Spleen (tissue), 11 donors: Measurements from ENCODE around the gene STAT6. TPM values are rescaled to one million over a fixed set of nuclear protein-coding genes. Genes with fewer than 3 reads are reported as not detected.

Experiments
- DNase-seq: peaks from one replicate; pipeline ENCODE4 v3.0.0-alpha.2; 2020
- H3K27ac ChIP-seq, 8 donors: fragments of 200-600 bp; sonication (generic) in 7 of 8; 1 replicate in 4 of 8; 2 replicates in 4 of 8; pipeline versions ENCODE4 v1.5.0 to v1.8.0; 2016 to 2021; ENCODE audit warnings: inconsistent platforms in 4 of 8, mild to moderate bottlenecking in 4 of 8, moderate library complexity in 1 of 8
- H3K27me3 ChIP-seq, 7 donors: fragments of 200-600 bp; sonication (generic) in 6 of 7; replicated peaks in 1 of 7; 1 replicate in 4 of 7; 2 replicates in 3 of 7; pipeline versions ENCODE4 v1.5.0 to v1.8.0; 2016 to 2021; ENCODE audit warnings: inconsistent platforms in 3 of 7, mild to moderate bottlenecking in 1 of 7
- H3K36me3 ChIP-seq, 6 donors: fragments of 200-600 bp; sonication (generic) in 5 of 6; 1 replicate in 4 of 6; 2 replicates in 2 of 6; pipeline versions ENCODE4 v1.5.0 to v1.8.0; 2016 to 2021; ENCODE audit warnings: inconsistent platforms in 2 of 6
- H3K4me1 ChIP-seq, 6 donors: fragments of 200-600 bp; sonication (generic) in 5 of 6; 1 replicate in 3 of 6; 2 replicates in 3 of 6; pipeline versions ENCODE4 v1.5.0 to v1.8.0; 2016 to 2021; ENCODE audit warnings: inconsistent platforms in 3 of 6
- H3K4me3 ChIP-seq, 8 donors: fragments of 200-600 bp; sonication (generic) in 7 of 8; 1 replicate in 4 of 8; 2 replicates in 4 of 8; pipeline versions ENCODE4 v1.5.0 to v1.8.0; 2016 to 2021; ENCODE audit warnings: inconsistent platforms in 4 of 8, mild to moderate bottlenecking in 4 of 8, moderate library complexity in 2 of 8
- H3K9me3 ChIP-seq, 8 donors: fragments of 200-600 bp; sonication (generic) in 7 of 8; 1 replicate in 4 of 8; 2 replicates in 4 of 8; pipeline versions ENCODE4 v1.5.0 to v1.8.0; 2016 to 2021; ENCODE audit warnings: inconsistent platforms in 4 of 8
- CTCF ChIP-seq, 11 experiments: fragments of 200-600 bp in 7 of 11; fragments of 450-650 bp in 4 of 11; sonication (generic) in 4 of 11; IDR thresholded peaks in 8 of 11; conservative IDR thresholded peaks in 3 of 11; 1 replicate in 7 of 11; 2 replicates in 4 of 11; pipeline versions ENCODE4 v1.4.0 to v1.8.0; 2016 to 2021; ENCODE audit warnings: antibody characterized with exemption in 11 of 11, inconsistent platforms in 4 of 11, mild to moderate bottlenecking in 1 of 11
- POLR2A ChIP-seq, 3 donors: fragments of 450-650 bp; IDR thresholded peaks; one replicate each; pipeline ENCODE4 v1.5.1; 2017; ENCODE audit warnings: antibody characterized with exemption in 3 of 3, mild to moderate bottlenecking in 1 of 3
- POLR2AphosphoS5 ChIP-seq, 3 donors: sonication (generic); formaldehyde crosslinking; IDR thresholded peaks; one replicate each; pipeline ENCODE4 v1.5.1; 2017; ENCODE audit warnings: antibody characterized with exemption in 3 of 3
- WGBS, 5 donors: extraction: QIAGEN DNeasy Blood & Tissue Kit in 3 of 5; methylation state at CpG; one replicate each; pipeline versions ENCODE4 v1.1.5 to v1.1.7; 2013 to 2018; 5-methylcytosine and 5-hydroxymethylcytosine counted together
- intact Hi-C: fragments of 100-400 bp; cut with DNase I; formaldehyde crosslinking; loops from one replicate; pipeline ENCODE4 v1.15.0; 2023; ENCODE audit warnings: low total_unique reads
- polyA plus RNA-seq, 3 donors: library from polyadenylated mRNA; stranded (reverse); fragments of 200-250 nt; gene quantifications; one replicate each; pipeline ENCODE4 v1.2.1, GENCODE V29; 2013
- total RNA-seq, 7 donors: library from RNA; depleted of rRNA in 3 of 7; stranded (reverse); fragments of >200 nt in 3 of 7; fragmentation: NEBNext Ultra II Directional in 4 of 7; extraction: Animal tissue kit (Norgen Biotek cat#: 25700) in 4 of 7; gene quantifications; one replicate each; pipeline versions ENCODE4 v1.1.0 to v1.2.1, GENCODE V29; 2016 to 2021
- donor health status: healthy with polysubstance abuse.
- donor health status: DM: no; HTN: no; CAD: no; lungs with moderate emphysema.
- donor health status: DM: no; HTN: no; CAD: no.
- donor health status: Bipolar disorder and iron deficiency.
- donor health status: healthy.
- donor health status: DM: no; HTN: no; CAD: no.
- donor health status: DM: yes; HTN: yes; CAD: no.

Gene STAT6
- total and polyA plus RNA-seq, 10 donors: 140 to 336 (median 276) TPM

- 0 to 1% (median 1%) methylated on average over 14 of the region's 14 CpGs for WGBS, 5 donors
- peak; percentile 90 for DNase-seq
These were observed 24.6 kb downstream of the STAT6 start for GRCh38 chr12:57086493-57087009.

GRCh38 chr12:57085999-57086492 is 25.1 kb downstream of the STAT6 start:
- intact Hi-C loops: no loop called here
- Histone ChIP-seq H3K36me3 (peaks cover 0 to 4% (median 2%) of the 10 kb centered on the region in 6 donors), H3K27ac (peak overlapping the region; percentile 94 to 99 (median 97)), H3K9me3 (no peaks in the 10 kb centered on the region), H3K4me3 (peak overlapping the region in 7 of 8 donors; percentile 59 to 96 (median 84)), H3K27me3 (no peaks in the 10 kb centered on the region), H3K4me1 (peaks cover 17 to 51% (median 37%) of the 10 kb centered on the region in 6 donors)
- 11 to 24% (median 11%) methylated on average over 12 of the region's 12 CpGs for WGBS, 5 donors
- DNase-seq: no peak
- TF ChIP-seq POLR2AphosphoS5 (IDR thresholded peaks at IDR 0.05): no peak
- TF ChIP-seq POLR2A (IDR thresholded peaks at IDR 0.05): no peak
- no peak for TF ChIP-seq CTCF (IDR thresholded peaks at IDR 0.05 in 8 of 11, conservative IDR thresholded peaks at IDR 0.05 in 3 of 11)

More at GRCh38 chr12:57086493-57087009, 24.6 kb downstream of the STAT6 start:
- TF ChIP-seq POLR2AphosphoS5 (IDR thresholded peaks at IDR 0.05) (no peak), POLR2A (IDR thresholded peaks at IDR 0.05) (no peak), CTCF (IDR thresholded peaks at IDR 0.05 in 8 of 11, conservative IDR thresholded peaks at IDR 0.05 in 3 of 11) (peak in 3 of 11 experiments; percentile 20 to 38 (median 35))
- peaks cover 17 to 56% (median 40%) of the 10 kb centered on the region in 6 donors for H3K4me1 ChIP-seq
- intact Hi-C loops: no loop called here
- no peaks in the 10 kb centered on the region for H3K27me3 ChIP-seq
- H3K9me3 ChIP-seq: no peaks in the 10 kb centered on the region
- peak overlapping the region; percentile 94 to 99 (median 97) for H3K27ac ChIP-seq
- H3K4me3 ChIP-seq: peak overlapping the region; percentile 59 to 96 (median 82)
- peaks cover 0 to 9% (median 7%) of the 10 kb centered on the region in 6 donors for H3K36me3 ChIP-seq

- no peaks in the 10 kb centered on the region for H3K27me3 ChIP-seq
- TF ChIP-seq POLR2AphosphoS5 (IDR thresholded peaks at IDR 0.05) (no peak), POLR2A (IDR thresholded peaks at IDR 0.05) (no peak), CTCF (IDR thresholded peaks at IDR 0.05 in 8 of 11, conservative IDR thresholded peaks at IDR 0.05 in 3 of 11) (no peak)
- H3K9me3 ChIP-seq: no peaks in the 10 kb centered on the region
- peaks cover 0 to 7% (median 0%) of the 10 kb centered on the region in 6 donors for H3K36me3 ChIP-seq
- H3K27ac ChIP-seq: no peak overlapping the region
- 97 to 100% (median 100%) methylated on average over 1 of the region's 1 CpG for WGBS, 5 donors
- H3K4me3 ChIP-seq: no peak overlapping the region
- no peak for DNase-seq
- intact Hi-C loops: no loop called here
- H3K4me1 ChIP-seq: peaks cover 14 to 41% (median 29%) of the 10 kb centered on the region in 6 donors
These were observed 30.3 kb downstream of the STAT6 start for GRCh38 chr12:57080855-57081254.

DNA sequence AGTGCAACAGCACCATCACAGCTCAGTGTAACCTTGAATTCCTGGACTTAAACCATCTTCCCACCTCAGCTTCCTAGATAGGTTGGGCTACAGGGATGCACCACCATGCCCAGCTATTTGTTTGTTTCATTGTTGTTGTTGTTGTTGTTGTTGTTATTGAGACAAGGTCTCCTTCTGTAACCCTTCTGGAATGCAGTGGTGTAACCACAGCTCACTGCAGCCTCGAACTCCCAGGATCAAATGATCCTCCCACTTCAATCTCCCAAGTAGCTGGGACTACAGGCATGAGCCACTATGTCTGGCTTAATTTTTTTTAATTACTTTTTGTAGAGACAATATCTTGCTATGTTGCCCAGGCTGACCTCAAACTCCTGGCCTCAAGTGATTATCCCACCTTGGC is 31.3 kb downstream of the STAT6 start:
- H3K27ac ChIP-seq: peak overlapping the region in 7 of 8 donors; percentile 85 to 91 (median 88)

More for the DNA sequence above, 31.3 kb downstream of the STAT6 start:
- Histone ChIP-seq H3K9me3 (no peaks in the 10 kb centered on the region), H3K4me1 (peaks cover 12 to 36% (median 25%) of the 10 kb centered on the region in 6 donors), H3K36me3 (peaks cover 0 to 10% (median 0%) of the 10 kb centered on the region in 6 donors), H3K27me3 (no peaks in the 10 kb centered on the region), H3K4me3 (no peak overlapping the region)
- WGBS, 5 donors: 74 to 90% (median 84%) methylated on average over 1 of the region's 1 CpG
- no peak for DNase-seq
- TF ChIP-seq CTCF (IDR thresholded peaks at IDR 0.05 in 8 of 11, conservative IDR thresholded peaks at IDR 0.05 in 3 of 11) (no peak), POLR2AphosphoS5 (IDR thresholded peaks at IDR 0.05) (no peak), POLR2A (IDR thresholded peaks at IDR 0.05) (no peak)
- intact Hi-C loops: no loop called here
